Measurements from ENCODE around the gene JADE3. TPM values are rescaled to one million over a fixed set of nuclear protein-coding genes. Genes with fewer than 3 reads are reported as not detected.

JADE3 gene
- total RNA-seq, 1 experiment from 2014 or later: 14.3 TPM

GRCh38 chrX:46953597-46953996, 41.4 kb downstream of the JADE3 start:
- intact Hi-C loops (cut with micrococcal nuclease): no loop called here
- RAD21 ChIA-PET (ENCODE audit: low non-redundant PET in 1 of 2, low total read pairs in 2 of 2, uncharacterized antibody in 2 of 2, unreplicated experiment in 2 of 2): no interaction called here
- peaks cover 5 to 9% of the 10 kb centered on the region in 2 experiments; a peak in 2 of 4 replicates for H3K4me1 ChIP-seq (ENCODE audit: control insufficient read depth in 1 of 2, insufficient read depth in 2 of 2, low read length in 2 of 2)
- CTCF ChIA-PET: no interaction called here
- TF ChIP-seq EZH2 (IDR thresholded peaks at IDR 0.05) (no peak), POLR2A (IDR thresholded peaks at IDR 0.05; ENCODE audit: borderline replicate concordance, extremely low read depth, insufficient read depth, insufficient read length) (no peak), MAX (IDR thresholded peaks at IDR 0.05) (no peak), SRF (IDR thresholded peaks at IDR 0.05; ENCODE audit: low read depth) (no peak), TCF7L2 (IDR thresholded peaks at IDR 0.05; ENCODE audit: borderline replicate concordance, extremely low read depth, insufficient read depth, insufficient read length) (no peak), ATF3 (IDR thresholded peaks at IDR 0.05) (no peak), ELF1 (IDR thresholded peaks at IDR 0.05; ENCODE audit: borderline replicate concordance, low read depth) (no peak), CTCF (IDR thresholded peaks at IDR 0.05 in 2 of 3, conservative IDR thresholded peaks at IDR 0.05 in 1 of 3; ENCODE audit: borderline replicate concordance in 1 of 3, insufficient read depth in 1 of 3, low read depth in 2 of 3, low read length in 2 of 3) (no peak), SIN3A (IDR thresholded peaks at IDR 0.05; ENCODE audit: low read depth) (no peak), POLR2AphosphoS5 (IDR thresholded peaks at IDR 0.05; ENCODE audit: low read depth, low read length) (no peak), YY1 (IDR thresholded peaks at IDR 0.05; ENCODE audit: extremely low read depth, insufficient replicate concordance, low read depth, low read length) (no peak), RAD21 (IDR thresholded peaks at IDR 0.05; ENCODE audit: low read depth) (no peak), FOSL1 (IDR thresholded peaks at IDR 0.05; ENCODE audit: low read depth) (no peak), ZBTB33 (IDR thresholded peaks at IDR 0.05; ENCODE audit: extremely low read depth, insufficient replicate concordance, low read length) (no peak), CBX3 (IDR thresholded peaks at IDR 0.05; ENCODE audit: low read depth) (no peak)
- H3K9me2 ChIP-seq (ENCODE audit: insufficient read depth): no peaks in the 10 kb centered on the region
- DNase-seq (ENCODE audit: low read depth, low spot score): no peak
- no peaks in the 10 kb centered on the region for H3K27me3 ChIP-seq (ENCODE audit: insufficient read depth, low read length)
- H3K36me3 ChIP-seq (ENCODE audit: control insufficient read depth in 1 of 2, insufficient read depth in 2 of 2, low read length in 2 of 2): no peaks in the 10 kb centered on the region
- no peak overlapping the region for H2AFZ ChIP-seq (ENCODE audit: low read depth, low read length, poor library complexity, severe bottlenecking)
- peaks cover 10% of the 10 kb centered on the region; the same call in 1 of the 2 replicates for H3K79me2 ChIP-seq (ENCODE audit: insufficient read depth, low read length)
- H3K4me2 ChIP-seq (ENCODE audit: low read length): no peak overlapping the region
- no peaks in the 10 kb centered on the region for H4K20me1 ChIP-seq (ENCODE audit: insufficient read depth)
- H3K9ac ChIP-seq (ENCODE audit: low read length): no peak overlapping the region
- POLR2A ChIA-PET: no interaction called here
- ATAC-seq: no peak
- H3K9me3 ChIP-seq (ENCODE audit: control insufficient read depth in 1 of 2, insufficient read depth in 1 of 2, low read depth in 1 of 2, low read length in 2 of 2): no peaks in the 10 kb centered on the region
- no TSS peak for BruUV-seq (replicated peaks)
- no peak overlapping the region for H3K27ac ChIP-seq (ENCODE audit: low read depth, low read length)
- H3K4me3 ChIP-seq (replicated peaks in 1 of 2; ENCODE audit: low read depth in 1 of 2, low read length in 2 of 2): no peak overlapping the region

Data from HCT116 (cell line).